Measurements from ENCODE around the gene GGCT.

The GGCT gene

DNA sequence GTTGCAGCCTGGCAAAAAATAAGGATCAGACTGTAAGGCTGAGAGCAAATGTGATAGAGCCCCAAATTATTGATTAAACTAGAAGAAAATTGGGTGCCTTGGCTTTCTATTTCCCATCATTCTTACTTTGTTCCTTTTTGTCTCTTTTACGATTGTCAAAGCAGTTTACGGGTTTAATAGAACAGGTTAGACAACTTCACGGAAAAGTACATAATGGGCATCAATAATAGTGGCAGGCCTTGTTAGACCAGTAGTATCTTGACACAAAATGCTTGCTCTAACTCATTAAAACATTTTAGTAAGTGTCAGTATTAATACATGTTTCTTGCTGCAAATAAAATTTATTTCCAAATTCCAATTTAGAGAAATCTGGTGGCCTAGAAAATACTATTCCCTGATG, 14.5 kb upstream of the GGCT start:
- no peak for DNase-seq (ENCODE audit: low read depth)
- no peak overlapping the region for H3K4me3 ChIP-seq (ENCODE audit: low read depth, low read length)
- TF ChIP-seq, protein P1, sequence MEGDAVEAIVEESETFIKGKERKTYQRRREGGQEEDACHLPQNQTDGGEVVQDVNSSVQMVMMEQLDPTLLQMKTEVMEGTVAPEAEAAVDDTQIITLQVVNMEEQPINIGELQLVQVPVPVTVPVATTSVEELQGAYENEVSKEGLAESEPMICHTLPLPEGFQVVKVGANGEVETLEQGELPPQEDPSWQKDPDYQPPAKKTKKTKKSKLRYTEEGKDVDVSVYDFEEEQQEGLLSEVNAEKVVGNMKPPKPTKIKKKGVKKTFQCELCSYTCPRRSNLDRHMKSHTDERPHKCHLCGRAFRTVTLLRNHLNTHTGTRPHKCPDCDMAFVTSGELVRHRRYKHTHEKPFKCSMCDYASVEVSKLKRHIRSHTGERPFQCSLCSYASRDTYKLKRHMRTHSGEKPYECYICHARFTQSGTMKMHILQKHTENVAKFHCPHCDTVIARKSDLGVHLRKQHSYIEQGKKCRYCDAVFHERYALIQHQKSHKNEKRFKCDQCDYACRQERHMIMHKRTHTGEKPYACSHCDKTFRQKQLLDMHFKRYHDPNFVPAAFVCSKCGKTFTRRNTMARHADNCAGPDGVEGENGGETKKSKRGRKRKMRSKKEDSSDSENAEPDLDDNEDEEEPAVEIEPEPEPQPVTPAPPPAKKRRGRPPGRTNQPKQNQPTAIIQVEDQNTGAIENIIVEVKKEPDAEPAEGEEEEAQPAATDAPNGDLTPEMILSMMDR (IDR thresholded peaks at IDR 0.05; ENCODE audit: low read depth, low read length, missing control alignments): no peak

DNA sequence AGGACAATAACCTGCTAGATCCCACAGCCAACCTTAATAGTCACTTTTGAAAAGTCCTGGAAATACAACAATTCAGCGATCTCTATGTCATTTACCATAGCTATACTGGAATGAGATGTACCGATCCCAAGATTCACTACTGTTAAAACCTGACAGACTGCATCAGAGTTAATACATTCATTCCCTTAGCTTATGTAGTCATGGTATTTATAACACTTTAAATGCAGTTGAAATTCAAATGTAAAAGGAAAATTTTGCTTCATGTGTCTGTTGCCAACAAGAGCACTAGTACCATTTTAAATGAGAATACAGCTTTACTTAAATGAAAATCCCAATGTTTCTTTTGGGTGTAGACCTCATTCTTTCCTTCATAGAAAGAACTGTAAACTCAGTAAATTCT, 11.1 kb upstream of the GGCT start:
- TF ChIP-seq, protein P1 (IDR thresholded peaks at IDR 0.05; ENCODE audit: low read depth, low read length, missing control alignments): no peak
- DNase-seq (ENCODE audit: low read depth): no peak
- no peak overlapping the region for H3K4me3 ChIP-seq (ENCODE audit: low read depth, low read length)

GRCh38 chr7:30514776-30515175, 10.1 kb upstream of the GGCT start:
- DNase-seq (ENCODE audit: low read depth): no peak
- TF ChIP-seq, protein P1 (IDR thresholded peaks at IDR 0.05; ENCODE audit: low read depth, low read length, missing control alignments): no peak
- no peak overlapping the region for H3K4me3 ChIP-seq (ENCODE audit: low read depth, low read length)

- DNase-seq (ENCODE audit: low read depth): no peak
- TF ChIP-seq, protein P1 (IDR thresholded peaks at IDR 0.05; ENCODE audit: low read depth, low read length, missing control alignments): no peak
- no peak overlapping the region for H3K4me3 ChIP-seq (ENCODE audit: low read depth, low read length)
These were observed 9.5 kb upstream of the GGCT start for GRCh38 chr7:30514177-30514576.

DNA sequence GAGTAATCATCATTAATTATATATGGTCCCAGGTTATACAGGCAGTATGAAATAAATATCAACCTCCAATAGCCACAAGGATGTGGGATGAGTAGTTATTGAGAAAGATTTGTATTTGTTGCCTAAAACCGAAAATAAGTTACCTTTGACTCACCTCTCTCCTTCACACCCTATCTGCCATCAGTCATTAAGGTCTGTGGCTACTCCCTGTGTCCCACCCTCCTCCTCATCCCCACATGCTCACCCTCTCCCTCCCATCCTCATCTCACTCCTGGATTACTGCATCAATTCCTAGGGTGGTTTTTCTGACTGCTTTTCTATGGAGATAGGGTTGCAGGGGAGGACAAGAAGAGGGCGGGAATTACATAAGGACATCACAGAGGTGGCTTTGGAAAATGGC, 9.1 kb upstream of the GGCT start:
- DNase-seq (ENCODE audit: low read depth): no peak
- H3K4me3 ChIP-seq (ENCODE audit: low read depth, low read length): no peak overlapping the region
- TF ChIP-seq, protein P1 (IDR thresholded peaks at IDR 0.05; ENCODE audit: low read depth, low read length, missing control alignments): no peak

GRCh38 chr7:30511973-30512662, 7.5 kb upstream of the GGCT start:
- TF ChIP-seq, protein P1 (IDR thresholded peaks at IDR 0.05; ENCODE audit: low read depth, low read length, missing control alignments): no peak
- DNase-seq (ENCODE audit: low read depth): no peak
- H3K4me3 ChIP-seq (ENCODE audit: low read depth, low read length): no peak overlapping the region

- TF ChIP-seq, protein P1 (IDR thresholded peaks at IDR 0.05; ENCODE audit: low read depth, low read length, missing control alignments): no peak
- no peak for DNase-seq (ENCODE audit: low read depth)
- H3K4me3 ChIP-seq (ENCODE audit: low read depth, low read length): no peak overlapping the region
These were observed 6.9 kb upstream of the GGCT start for GRCh38 chr7:30511494-30511893.
